GM12873 (cell line): Measurements from ENCODE around the gene SCYGR7.

Experiments
- CTCF ChIP-seq: IDR thresholded peaks from 2 replicates; pipeline ENCODE4 v1.5.1; 2012; ENCODE audit warnings: low read depth, mild to moderate bottlenecking, moderate library complexity, low read length, control low read depth; ENCODE audit not compliant: insufficient read depth; ENCODE audit errors: missing control alignments

Gene SCYGR7

GRCh38 chr2:227706859-227707258 lies 21.3 kb upstream of the SCYGR7 start:
- TF ChIP-seq CTCF, result no peak

- no peak for TF ChIP-seq CTCF
Observed at GRCh38 chr2:227707390-227707789, 20.7 kb upstream of the SCYGR7 start.

- no peak for TF ChIP-seq CTCF
Observed at GRCh38 chr2:227710986-227711385, 17.1 kb upstream of the SCYGR7 start.

- no peak for TF ChIP-seq CTCF
Observed at GRCh38 chr2:227713291-227713690, 14.8 kb upstream of the SCYGR7 start.

GRCh38 chr2:227716501-227716900 lies 11.6 kb upstream of the SCYGR7 start:
- TF ChIP-seq CTCF, result no peak

- no peak for TF ChIP-seq CTCF
Observed at GRCh38 chr2:227717687-227718567, 10.2 kb upstream of the SCYGR7 start, which contains the start of gene SLC19A3. TSS of gene SLC19A3 (minus strand) at chr2:227718028. CDS start at chr2:227702318, 15,710 bp downstream.

- TF ChIP-seq CTCF, result no peak
Observed at GRCh38 chr2:227719641-227720040, 8.5 kb upstream of the SCYGR7 start.
